ENCODE measurements around the gene GGT1.

DNA sequence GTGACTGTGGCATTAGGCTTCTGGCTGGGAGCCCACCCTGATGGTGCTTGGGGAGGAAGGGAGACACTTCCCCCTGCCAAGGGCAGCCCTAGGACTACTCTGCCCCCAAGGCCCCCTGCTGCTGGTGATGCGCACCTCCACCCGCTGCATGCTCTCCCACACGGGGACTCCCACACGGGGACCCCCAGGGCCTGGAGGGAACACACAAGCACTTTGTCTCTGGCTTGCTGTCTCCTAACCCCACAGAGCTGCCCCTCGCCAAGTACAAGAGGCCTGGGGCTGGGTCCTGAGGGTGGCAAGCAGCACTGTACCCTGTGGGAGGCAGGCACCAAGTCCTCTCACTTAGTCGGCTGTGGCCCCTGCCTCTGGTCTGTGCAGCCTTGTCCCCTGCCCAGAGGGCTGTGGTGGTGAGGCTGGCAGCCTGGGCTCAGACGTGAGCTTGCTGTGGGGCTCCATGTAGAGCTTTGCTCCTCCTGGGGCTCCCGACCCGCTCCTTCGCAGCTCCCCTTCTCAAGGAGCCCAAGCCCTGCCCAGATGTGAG, 18.1 kb upstream of the GGT1 start:
- TF ChIP-seq CTCF (IDR thresholded peaks at IDR 0.05) (no peak), POLR2A (IDR thresholded peaks at IDR 0.05) (no peak)
